Measurements from ENCODE around the gene CTSE.

The CTSE gene

DNA sequence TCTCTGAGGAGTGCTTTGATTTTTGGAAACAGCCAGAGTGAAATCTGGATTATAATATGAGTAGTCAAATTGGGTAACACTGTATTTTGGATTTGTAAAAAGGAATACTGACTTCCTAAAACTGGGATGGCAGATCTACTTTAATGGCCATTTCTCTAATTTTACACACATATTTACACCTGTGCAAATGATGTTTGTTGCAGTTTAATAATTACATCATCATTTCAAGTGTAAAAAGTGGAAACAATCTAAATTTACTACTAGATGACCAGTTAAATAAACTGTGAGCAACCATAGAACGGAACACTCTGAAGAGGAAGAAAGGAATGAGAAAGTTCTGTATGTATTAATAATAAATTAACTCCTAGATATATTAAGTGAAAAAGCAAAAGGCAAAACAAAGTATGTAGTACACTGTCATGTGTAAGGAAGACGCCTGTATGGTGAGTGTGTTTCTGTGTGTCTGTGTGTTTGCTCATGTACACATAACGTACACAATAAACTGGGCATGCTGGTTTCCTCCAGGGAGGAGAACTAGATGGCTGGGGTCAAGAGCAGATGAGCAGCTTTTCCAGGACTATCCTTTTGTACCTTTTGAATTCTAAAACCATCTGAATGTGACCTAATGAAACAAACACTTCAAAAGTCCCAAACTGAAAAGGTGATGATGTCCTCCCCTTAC, 26.4 kb upstream of the CTSE start:
- no peak for DNase-seq (ENCODE audit: low read depth in 2 of 2)

DNA sequence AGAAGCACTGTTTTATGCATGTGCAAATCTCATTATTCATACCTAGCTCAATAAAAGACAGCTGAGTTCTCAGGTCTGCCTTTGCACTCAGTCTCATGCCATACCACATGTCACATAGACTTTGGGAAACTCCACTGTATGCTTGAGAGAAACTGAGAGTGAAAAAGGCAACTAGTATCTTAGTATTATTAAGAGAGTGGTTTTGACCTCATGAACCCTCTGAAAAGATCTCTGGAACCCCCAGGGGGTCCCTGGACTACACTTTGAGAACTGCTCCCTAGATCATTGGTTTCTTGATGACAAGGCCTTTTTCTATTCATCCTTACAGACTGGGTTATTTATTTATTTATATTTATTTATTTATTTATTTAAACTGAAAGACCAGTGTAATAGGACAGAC, 25.6 kb upstream of the CTSE start:
- no peak for DNase-seq (ENCODE audit: low read depth in 2 of 2)

DNA sequence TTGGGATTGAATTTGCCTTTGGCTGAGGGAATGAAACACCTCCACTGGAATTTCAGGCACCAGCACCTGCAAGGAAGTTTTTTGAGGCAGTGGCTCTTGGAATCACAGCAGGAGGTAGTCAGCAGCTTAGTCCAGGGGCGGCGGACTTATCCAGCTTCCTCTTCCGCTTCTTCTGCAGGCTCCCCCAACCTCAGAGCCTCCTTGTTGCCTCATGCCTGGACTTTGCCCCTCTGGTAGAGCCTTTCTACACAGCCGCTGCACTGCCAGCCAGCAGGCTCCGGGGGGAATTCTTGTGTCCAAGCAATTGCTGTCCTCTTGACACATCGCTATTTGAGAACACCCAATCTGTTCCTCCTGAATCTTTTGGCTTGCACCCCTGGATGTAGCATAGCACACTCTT, 24.9 kb upstream of the CTSE start:
- DNase-seq (ENCODE audit: low read depth in 2 of 2), result no peak

DNA sequence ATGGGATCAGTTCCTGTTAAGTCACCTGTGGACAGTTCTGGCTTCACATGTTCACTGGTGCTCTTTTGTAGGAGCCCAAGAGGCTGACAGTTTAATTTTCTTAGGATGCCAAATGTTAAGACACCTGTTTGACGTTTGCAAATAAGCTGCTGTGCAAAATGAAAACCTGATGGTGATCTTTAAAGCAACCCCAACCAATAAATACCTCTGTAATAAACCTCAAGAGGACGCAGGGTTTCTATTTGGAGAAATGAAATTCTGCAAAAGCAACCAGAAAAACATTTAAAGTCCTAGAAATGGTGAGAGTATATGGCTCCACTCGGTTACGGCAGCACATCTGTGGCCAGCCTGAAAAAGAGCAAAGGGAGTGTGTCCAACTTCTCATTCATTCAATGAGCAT, 23.6 kb upstream of the CTSE start:
- DNase-seq (ENCODE audit: low read depth in 2 of 2), result no peak

DNA sequence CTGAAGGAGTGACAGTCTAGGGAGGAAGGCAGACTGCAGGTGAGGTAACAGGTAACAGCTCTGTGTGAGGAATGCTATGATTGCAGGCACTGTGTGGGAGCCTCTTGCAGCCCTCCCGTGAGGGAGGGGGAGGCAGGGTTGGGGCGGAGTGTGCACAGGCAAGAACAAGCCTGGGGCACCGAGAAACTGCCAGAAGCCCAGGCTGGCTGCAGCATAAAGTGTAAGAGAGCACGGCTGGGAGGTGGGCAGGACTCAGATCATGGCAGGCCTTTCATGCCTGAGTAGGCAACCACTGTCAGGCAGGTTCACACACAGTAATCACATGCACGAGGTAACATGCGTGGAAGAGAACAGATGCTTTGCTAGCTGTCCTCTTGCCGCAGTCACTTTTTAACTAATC, 17.9 kb upstream of the CTSE start:
- DNase-seq (ENCODE audit: low read depth in 2 of 2), result no peak

DNA sequence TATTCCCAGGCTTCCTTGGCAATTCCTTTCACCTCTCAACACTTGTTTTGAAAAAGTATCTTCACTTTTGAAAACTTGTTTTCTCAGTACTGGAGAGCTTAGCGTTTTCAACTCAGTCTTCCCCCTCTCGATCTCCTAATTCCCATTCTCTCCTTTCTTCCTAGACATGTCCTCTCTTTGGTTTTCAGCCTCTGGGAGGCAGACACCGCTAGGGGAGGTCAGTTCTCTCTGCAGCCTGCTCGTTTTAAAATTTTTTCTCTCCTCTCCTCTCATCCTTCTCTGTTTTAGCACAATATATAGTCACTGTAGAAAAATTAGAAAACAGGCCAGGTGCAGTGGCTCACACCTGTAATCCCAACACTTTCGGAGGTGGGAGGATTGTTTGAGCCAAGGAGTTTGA, 16.6 kb upstream of the CTSE start:
- no peak for DNase-seq (ENCODE audit: low read depth in 2 of 2)

DNA sequence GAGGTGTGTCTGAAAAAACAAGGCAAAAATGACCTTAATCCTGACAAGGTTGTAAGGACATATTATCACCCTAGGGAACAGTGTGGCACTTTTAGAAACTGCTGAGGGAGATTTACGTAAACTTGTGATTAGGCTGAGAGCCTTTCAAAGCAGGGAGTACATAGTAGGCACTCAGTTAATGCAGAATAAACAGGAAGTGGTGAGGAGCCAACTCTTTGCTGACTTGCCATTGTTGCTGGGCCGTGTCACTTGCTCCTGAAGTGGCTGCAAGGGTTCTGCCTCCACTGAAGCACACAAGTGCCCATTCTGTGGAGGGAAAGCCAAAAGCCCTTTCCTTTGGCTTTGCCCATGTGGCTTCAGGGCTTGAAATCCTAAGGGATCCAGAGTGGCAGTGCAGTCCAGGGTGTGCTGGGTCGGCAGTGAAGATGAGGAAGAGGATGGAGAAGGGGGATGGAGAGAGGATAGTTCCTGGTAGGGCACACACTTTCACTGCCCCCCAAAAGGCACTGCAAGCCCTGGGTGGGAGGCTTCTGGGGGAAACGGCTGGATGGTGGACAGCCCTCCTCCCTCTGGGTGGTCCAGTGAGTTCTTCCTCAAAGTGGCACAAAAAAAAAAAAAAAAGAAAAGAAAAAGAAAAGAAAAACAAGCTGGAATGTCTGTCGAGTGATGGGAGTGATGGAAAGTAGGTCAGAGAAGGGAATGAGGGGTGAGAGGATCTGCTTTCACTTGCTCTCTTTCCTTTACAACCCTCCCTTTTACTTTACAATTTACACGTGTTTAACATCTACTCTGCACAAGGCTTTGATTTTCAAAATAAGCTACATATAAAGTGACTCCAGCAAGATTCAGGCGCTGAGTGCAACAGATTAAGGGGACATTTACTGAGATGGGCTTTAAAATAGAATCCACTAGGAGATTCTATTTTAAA, 15.6 kb upstream of the CTSE start:
- no peak for DNase-seq (ENCODE audit: low read depth in 2 of 2)

DNA sequence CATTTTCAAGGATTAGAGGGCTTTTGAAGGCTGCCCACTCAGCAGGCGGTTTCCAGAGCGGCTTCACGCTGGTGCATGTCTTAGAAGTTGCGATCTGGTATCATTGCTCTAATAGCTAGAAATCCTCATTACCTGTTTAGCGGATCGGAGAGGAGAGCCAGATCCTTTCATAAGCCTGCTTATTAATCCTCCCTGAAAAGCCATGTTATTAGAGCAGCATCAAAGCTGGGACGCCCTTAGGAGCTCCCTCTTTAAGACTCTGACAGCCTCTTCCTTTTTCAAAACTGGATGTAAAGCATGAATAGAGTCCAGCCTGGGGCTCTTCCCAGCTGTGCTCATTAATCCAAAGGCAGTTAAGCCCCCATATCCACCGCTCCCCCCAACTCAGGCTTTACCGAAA, 13.9 kb upstream of the CTSE start:
- no peak for DNase-seq (ENCODE audit: low read depth in 2 of 2)

DNA sequence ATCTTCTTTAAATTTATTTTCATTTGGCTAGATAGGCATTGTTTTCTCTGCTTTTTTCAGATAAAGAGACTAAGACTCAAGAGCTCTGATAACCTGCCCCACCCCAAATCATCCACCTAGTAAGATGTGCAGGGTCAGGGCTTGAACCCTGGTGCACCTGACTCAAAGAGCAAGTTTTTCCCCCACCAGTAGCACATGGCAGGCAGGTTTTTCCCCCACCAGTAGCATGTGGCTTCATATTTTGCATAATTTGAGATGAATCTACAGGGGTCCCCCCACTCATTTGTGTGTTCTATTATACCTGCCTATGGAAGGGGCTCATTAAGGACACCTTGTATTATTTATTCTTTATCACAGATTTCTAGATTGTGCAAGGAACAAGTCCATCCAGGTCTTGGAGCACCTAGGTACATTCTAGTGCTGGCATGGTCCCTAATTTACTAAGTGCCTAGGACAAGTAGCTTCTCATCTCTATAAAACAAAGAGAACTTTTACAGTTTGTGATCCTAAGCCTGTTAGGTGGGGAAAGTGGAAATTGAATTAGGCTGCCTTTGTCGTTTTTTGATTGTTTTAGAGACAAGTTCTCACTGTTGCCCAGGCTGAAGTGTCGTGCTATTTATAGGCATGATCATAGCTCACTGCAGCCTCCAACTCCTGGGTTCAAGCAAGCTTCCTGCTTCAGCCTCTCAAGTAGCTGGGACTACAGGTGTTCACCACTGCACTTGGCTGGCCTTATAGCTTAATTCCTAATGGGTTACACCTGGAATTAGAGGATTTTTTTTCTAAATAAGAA, 13.2 kb upstream of the CTSE start:
- DNase-seq (ENCODE audit: low read depth in 2 of 2), result no peak

DNA sequence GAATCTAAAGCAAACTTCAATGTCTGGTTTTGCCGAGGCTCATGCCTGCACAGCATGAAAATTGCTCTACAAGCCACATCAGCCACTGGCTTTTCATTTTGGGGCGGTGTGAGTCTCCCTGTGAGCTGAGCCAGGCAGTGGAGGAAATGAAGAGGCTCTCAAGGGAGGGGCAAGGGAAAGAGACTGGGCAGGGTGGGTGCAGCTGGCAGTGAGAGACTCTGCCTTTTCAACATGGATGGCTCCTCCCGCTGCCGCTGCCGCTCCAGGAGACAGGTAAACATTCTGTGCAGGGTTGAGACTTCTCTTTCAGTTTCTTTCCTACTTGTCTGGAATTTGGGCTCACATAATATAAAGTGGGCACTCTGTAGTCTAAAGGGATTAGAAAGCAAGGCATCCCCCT, 11.3 kb upstream of the CTSE start:
- no peak for DNase-seq (ENCODE audit: low read depth in 2 of 2)

DNA sequence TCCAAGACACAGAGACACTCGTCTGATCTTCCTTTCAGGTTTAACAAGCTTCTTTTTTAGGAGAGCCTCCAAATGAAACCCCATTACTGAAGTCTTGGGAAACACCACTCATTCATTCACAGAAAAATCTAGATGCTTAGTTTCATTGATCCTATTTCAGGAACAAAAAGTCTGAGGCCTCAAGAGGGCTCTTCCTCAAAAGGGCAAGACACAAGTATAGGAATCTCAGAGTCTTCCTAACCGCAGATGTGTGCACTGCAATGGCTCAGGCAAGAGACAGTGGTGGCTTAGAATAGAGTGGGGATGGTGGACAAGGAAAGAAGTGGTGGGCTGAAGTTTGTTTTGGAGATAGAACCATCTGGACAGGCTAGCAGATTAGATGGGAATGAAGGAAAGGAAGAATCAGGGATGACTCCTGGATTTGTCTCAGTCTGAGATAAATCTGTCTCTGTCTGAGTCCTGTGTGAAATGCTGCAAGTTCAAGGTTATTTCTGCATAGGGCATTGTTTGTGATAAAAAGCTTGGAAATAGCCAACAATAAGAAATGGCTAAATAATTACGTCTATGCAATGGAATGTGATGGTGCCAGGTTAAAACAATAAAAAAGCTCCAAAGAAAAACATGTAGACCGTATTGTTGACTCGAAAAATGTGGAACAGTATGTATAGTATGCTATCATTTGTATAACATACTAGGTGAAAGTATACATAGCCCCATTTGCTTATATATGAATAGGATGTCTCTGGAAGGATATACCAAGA, 8.9 kb upstream of the CTSE start:
- no peak for DNase-seq (ENCODE audit: low read depth in 2 of 2)

DNA sequence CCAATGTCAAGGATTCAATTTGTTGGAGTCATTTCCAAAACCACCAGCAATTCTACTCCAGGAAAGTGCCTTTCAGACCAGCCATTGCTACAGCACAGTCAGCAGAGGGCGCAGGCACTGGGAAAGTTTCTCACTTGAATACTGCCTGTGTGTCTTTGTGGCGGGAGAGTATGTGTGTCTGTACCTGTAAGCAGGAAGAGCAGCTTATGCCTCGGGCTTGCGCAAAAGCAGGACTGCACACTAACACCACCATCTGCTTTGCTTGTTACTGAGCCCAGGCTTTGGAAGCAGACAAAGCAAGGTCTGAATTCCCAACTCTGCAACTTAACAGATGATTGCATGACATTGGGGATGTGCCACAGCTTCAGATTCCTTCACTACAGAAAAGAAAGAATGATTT, 7.0 kb upstream of the CTSE start:
- peak; percentile 57 to 64 for DNase-seq (ENCODE audit: low read depth in 2 of 2)

DNA sequence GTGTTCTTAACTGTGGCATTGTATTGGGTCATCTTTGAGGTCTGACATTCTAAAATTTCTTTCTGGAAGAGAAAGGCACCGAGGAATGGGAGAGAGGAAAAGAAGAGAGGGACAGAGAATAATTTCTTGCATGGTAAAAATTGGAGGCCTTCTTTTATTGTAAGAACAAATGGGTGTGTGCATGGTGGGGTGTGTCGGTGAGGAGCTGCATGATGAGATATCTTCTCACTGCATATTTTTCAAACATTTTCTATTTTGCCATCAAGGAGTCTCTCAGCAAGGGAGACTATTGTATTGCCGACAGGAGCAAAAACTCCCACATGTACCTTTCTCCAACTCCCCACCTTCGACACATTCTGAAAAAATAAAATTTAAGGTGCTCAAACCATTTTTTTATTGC, 6.5 kb upstream of the CTSE start:
- DNase-seq (ENCODE audit: low read depth in 2 of 2), result no peak

DNA sequence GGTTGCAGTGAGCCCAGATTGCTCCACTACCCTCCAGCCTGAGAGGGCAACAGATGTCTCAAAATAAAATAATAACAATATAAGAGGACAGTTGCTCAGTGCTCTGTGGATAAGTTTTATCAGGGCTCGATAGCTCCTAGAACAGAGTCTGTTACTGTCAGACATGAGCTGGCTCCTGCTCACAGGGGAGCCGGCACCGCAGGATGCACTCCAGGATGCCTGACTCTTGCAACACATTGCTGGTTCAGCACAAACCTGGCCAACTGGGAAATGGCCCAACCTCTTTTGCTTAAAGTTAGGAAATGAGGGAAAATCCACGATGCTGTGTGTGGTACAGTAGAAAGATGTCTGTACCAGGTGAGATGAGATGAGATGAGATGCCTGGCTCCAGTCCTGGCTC, 5.8 kb upstream of the CTSE start:
- no peak for DNase-seq (ENCODE audit: low read depth in 2 of 2)

DNA sequence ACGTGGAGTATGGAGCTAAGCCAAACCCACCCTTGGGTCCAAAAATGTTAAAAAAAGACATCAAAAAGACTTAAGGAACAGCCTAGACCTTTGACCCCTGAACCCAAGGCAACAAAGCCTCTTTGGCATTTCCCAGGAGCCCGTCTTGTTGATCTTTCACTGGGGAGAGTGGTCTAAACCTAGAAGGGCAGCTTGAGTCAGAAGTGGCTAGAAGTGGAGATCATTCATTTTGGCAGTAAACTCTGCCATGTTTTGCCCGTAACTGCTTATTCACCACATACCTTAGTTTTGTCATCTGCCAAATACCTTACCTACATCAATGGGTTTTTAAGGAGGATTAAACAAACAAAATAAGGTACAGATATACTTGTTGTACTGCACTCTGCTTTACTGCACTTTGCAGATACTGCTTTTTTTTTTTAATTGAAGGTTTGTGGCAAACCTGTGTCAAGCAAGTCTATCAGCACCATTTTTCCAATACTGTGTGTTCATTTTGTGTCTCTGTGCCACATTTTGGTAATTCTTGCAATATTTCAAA, 1.7 kb upstream of the CTSE start:
- DNase-seq (ENCODE audit: low read depth in 2 of 2), result no peak

DNA sequence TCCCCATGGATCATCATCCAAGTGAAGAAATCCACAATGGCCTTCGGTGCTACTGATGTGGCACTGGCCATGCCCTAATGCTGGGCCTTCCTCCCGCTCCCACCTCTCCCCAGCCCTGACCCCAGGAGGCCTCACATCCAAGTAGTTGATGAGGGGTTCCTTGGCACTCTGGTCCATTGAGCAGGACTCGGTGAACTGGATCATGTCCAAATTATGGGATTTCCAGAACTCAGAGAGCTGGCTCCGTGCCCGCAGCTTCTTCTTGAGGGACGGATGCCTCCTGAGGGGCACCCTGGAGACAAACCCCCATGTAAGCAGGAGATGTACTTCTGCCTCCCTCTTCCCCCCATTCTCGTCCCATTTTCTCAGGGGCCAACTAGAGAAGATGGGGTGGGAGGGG, 929 bp downstream of the CTSE start:
- no peak for DNase-seq (ENCODE audit: low read depth in 2 of 2)

DNA sequence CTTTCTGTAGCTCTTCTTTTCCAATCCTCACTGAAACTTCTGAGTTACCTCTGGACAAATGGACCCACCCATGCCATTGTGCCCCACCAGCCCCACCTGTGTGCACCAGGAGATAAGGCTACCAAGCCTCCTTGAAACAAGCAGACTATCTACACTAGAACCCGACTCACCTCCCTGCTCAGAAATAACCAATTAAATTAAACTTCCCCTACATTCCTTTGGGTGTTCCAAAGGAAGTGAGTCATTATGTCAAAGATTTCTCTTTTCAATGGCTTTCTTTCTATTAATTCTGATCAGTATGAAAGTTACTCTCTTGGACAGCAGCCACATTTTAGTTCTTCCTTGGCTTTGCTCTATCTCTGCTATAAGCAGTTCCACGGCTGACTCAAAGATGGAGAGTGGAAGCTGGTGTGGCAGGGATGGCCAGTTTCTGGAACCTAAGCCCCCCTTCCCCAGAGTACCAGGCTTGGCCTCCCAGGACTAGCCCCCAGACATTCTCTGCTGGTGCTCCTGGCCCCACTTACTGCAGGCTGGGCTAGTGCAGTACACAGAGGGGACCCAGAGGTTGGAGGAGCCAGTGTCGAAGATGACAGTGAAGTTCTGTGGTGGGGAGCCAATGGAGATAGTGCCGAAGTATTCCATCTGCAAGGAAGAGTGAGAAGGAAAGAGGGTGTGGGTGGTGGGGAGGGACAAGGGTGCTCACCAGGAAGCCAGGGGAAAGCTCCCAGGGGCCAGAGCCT, 1.9 kb downstream of the CTSE start:
- no peak for DNase-seq (ENCODE audit: low read depth in 2 of 2)

DNA sequence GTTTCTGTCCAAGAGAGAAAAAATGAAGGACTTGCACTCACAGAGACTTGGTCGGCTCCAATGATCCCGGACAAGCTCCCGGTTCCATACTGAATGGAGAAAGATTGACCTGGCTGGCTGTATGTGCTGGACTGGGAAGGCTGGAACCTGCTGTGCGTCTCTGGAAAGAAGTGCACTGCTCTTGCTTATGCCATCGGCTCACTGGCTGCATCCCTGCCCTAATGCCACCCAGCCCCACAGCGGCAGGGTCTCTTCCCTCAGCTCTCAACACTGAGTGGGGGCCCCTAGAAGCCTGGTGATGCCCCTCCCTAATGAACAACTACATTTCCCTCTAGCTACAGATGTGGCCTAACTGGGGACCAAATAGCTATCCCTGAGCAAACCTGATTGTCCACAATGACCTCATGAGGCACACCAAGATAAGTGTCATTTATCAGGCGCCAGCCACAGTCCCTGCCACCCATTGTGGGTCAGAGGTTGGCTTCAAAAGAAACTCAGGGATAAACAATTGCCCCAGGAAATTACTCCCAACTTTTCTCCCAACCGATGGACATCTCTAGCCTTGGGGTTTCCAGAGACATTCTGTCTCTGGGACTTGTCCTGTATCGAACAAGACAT, 2.6 kb downstream of the CTSE start:
- no peak for DNase-seq (ENCODE audit: low read depth in 2 of 2)

DNA sequence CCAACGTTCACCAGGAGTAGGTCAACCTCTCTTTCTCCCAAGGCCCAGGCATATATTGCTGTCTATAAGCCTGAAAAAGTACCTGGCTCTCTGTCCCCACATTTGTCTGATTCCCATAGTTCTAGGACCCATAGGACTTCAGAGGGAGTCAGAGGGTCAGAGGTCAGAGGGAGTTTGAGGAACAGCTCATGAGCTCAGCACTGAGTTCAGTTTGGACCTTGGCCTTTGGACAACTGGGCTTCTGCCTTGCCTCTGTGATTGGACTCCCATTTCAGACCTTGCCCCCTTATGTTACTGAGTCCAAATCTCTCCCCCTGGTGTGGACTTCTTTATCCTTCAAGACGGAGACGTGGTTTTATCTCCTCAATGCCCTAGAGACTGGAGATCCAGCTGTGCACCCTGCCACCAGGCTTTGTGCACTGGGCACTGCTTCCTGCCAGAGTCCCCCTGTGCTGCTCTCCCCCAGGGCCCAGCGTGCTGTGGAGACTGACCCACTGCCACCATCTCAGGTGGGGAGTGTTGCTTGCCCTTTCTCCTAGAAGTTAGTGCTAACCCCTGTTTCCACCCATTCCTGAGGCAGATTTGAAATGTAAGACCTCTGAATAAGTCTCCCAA, 3.2 kb downstream of the CTSE start:
- no peak for DNase-seq (ENCODE audit: low read depth in 2 of 2)

DNA sequence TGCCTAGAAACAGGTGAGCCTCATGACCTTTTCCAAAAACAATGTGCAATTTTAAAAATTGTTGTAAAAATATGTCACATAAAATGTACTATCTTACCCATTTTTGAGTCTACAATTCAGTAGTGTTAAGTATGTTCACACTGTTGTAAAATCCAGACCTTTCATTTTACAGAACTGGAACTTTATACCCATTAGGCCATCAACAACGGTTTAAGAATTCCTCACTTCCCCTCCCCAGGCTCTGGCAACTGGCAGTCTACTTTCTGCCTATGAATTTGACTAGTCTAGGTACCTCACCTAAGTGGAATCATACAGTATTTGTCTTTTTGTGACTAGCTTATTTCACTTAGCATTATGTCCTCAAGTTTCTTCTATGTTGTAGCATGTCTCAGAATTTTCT, 8.6 kb downstream of the CTSE start:
- no peak for DNase-seq (ENCODE audit: low read depth in 2 of 2)
